LNCaP clone FGC (cell line): ENCODE data around the gene USH2A.

Experiments
- DNase-seq: peaks from one replicate; pipeline ENCODE4 v3.0.0-alpha.2; 2011; ENCODE audit warnings: low read depth
- H3K4me3 ChIP-seq: 2 replicates; pipeline ENCODE4 v1.5.1; 2011; ENCODE audit warnings: mild to moderate bottlenecking, low read depth, low read length, control low read depth
- CTCF ChIP-seq: IDR thresholded peaks from 2 replicates; pipeline ENCODE4 v1.5.1; 2012; ENCODE audit warnings: mild to moderate bottlenecking; ENCODE audit not compliant: control insufficient read depth, insufficient read depth; ENCODE audit errors: extremely low read depth

USH2A gene

GRCh38 chr1:215601276-215601675, 822.0 kb downstream of the USH2A start:
- no peak overlapping the region for H3K4me3 ChIP-seq
- DNase-seq = no peak
- no peak for TF ChIP-seq CTCF

GRCh38 chr1:215600867-215601266, 822.4 kb downstream of the USH2A start:
- TF ChIP-seq CTCF = no peak
- H3K4me3 ChIP-seq = no peak overlapping the region
- DNase-seq = no peak

- TF ChIP-seq CTCF = no peak
- no peak overlapping the region for H3K4me3 ChIP-seq
- no peak for DNase-seq
Measured at GRCh38 chr1:215600258-215600792, 822.9 kb downstream of the USH2A start.

GRCh38 chr1:215599418-215600074, 823.7 kb downstream of the USH2A start:
- no peak for DNase-seq
- TF ChIP-seq CTCF = no peak
- H3K4me3 ChIP-seq = no peak overlapping the region

- TF ChIP-seq CTCF = no peak
- DNase-seq = no peak
Measured at GRCh38 chr1:215597961-215598360, 825.3 kb downstream of the USH2A start.

GRCh38 chr1:215595231-215595630, 828.0 kb downstream of the USH2A start:
- no peak overlapping the region for H3K4me3 ChIP-seq
- DNase-seq = no peak
- TF ChIP-seq CTCF = no peak

More at GRCh38 chr1:215597961-215598360, 825.3 kb downstream of the USH2A start:
- no peak overlapping the region for H3K4me3 ChIP-seq

GRCh38 chr1:215594640-215595039, 828.6 kb downstream of the USH2A start:
- DNase-seq = no peak
- TF ChIP-seq CTCF = no peak

More at GRCh38 chr1:215594640-215595039, 828.6 kb downstream of the USH2A start:
- H3K4me3 ChIP-seq = no peak overlapping the region
